ENCODE results near the gene NUP214. TPM values are rescaled to one million over a fixed set of nuclear protein-coding genes. Genes with fewer than 3 reads are reported as not detected.

The NUP214 gene
- total RNA-seq, 2 experiments from 2014 or later = 19.7 to 69.6 TPM

- H3K27ac ChIP-seq (ENCODE audit: low read depth, low read length, poor library complexity, severe bottlenecking) = peak overlapping the region; percentile 32
- peak overlapping the region; percentile 47 for H3K4me2 ChIP-seq (ENCODE audit: low read length)
- CTCF ChIA-PET (ENCODE audit: unreplicated experiment) = interaction anchor here (0.9 kb wide), 1 partner anchor 157 kb away, joined by 3 read pairs; no protein-coding TSS in a partner anchor
- TF ChIP-seq CTCF (conservative IDR thresholded peaks at IDR 0.05; ENCODE audit: low read length) (no peak), EZH2phosphoT487 (IDR thresholded peaks at IDR 0.05; ENCODE audit: borderline replicate concordance, low read depth, low read length) (no peak)
- no peaks in the 10 kb centered on the region for H3K9me2 ChIP-seq (ENCODE audit: insufficient read depth, low read length)
- POLR2A ChIA-PET = interaction anchor here (0.7 to 2.0 kb wide), 4 partner anchors 14 to 99 kb away, joined by 3 to 4 read pairs (median 3); no protein-coding TSS in a partner anchor
- peaks cover 33% of the 10 kb centered on the region for H3K4me1 ChIP-seq (ENCODE audit: insufficient read depth, low read length, poor library complexity, severe bottlenecking)
- H3K9me3 ChIP-seq (ENCODE audit: low read length) = no peaks in the 10 kb centered on the region
- H2AFZ ChIP-seq (ENCODE audit: low read length) = no peak overlapping the region
- BruUV-seq (replicated peaks) = no TSS peak
- H3K4me3 ChIP-seq (ENCODE audit: low read depth, low read length, poor library complexity, severe bottlenecking) = peak overlapping the region; percentile 5
- no peaks in the 10 kb centered on the region for H3K79me2 ChIP-seq (ENCODE audit: insufficient read depth, low read depth, low read length)
- peaks cover 91% of the 10 kb centered on the region for H3K36me3 ChIP-seq (ENCODE audit: insufficient read depth, low read length)
- peaks cover 5% of the 10 kb centered on the region; the same call in 1 of the 2 replicates for H4K20me1 ChIP-seq (ENCODE audit: insufficient read depth, low read length)
- DNase-seq (ENCODE audit: low spot score) = peak; percentile 62
- intact Hi-C loops (cut with micrococcal nuclease; ENCODE audit: unreplicated experiment) = no loop called here
These were observed 54.3 kb downstream of the NUP214 start for GRCh38 chr9:131179561-131180219.

- no peak for DNase-seq (ENCODE audit: low spot score)
- H3K4me2 ChIP-seq (ENCODE audit: low read length) = peak overlapping the region; percentile 47
- intact Hi-C loops (cut with micrococcal nuclease; ENCODE audit: unreplicated experiment) = no loop called here
- no peaks in the 10 kb centered on the region for H3K9me3 ChIP-seq (ENCODE audit: low read length)
- POLR2A ChIA-PET = interaction anchor here (0.7 to 2.0 kb wide), 4 partner anchors 13 to 98 kb away, joined by 3 to 4 read pairs (median 3); no protein-coding TSS in a partner anchor
- CTCF ChIA-PET (ENCODE audit: unreplicated experiment) = interaction anchor here (0.9 kb wide), 1 partner anchor 156 kb away, joined by 3 read pairs; no protein-coding TSS in a partner anchor
- H2AFZ ChIP-seq (ENCODE audit: low read length) = no peak overlapping the region
- BruUV-seq (replicated peaks) = no TSS peak
- H3K4me1 ChIP-seq (ENCODE audit: insufficient read depth, low read length, poor library complexity, severe bottlenecking) = peaks cover 33% of the 10 kb centered on the region
- peak overlapping the region; percentile 32 for H3K27ac ChIP-seq (ENCODE audit: low read depth, low read length, poor library complexity, severe bottlenecking)
- peaks cover 91% of the 10 kb centered on the region for H3K36me3 ChIP-seq (ENCODE audit: insufficient read depth, low read length)
- H3K9me2 ChIP-seq (ENCODE audit: insufficient read depth, low read length) = no peaks in the 10 kb centered on the region
- peaks cover 5% of the 10 kb centered on the region; the same call in 1 of the 2 replicates for H4K20me1 ChIP-seq (ENCODE audit: insufficient read depth, low read length)
- H3K79me2 ChIP-seq (ENCODE audit: insufficient read depth, low read depth, low read length) = no peaks in the 10 kb centered on the region
- TF ChIP-seq EZH2phosphoT487 (IDR thresholded peaks at IDR 0.05; ENCODE audit: borderline replicate concordance, low read depth, low read length) (no peak), CTCF (conservative IDR thresholded peaks at IDR 0.05; ENCODE audit: low read length) (no peak)
- H3K4me3 ChIP-seq (ENCODE audit: low read depth, low read length, poor library complexity, severe bottlenecking) = no peak overlapping the region
These were observed 55.1 kb downstream of the NUP214 start for GRCh38 chr9:131180454-131180853.

All from OCI-LY7 (cell line).